Stimulated activated naive B cell treated with anti-CD40 and anti-IgM and Interleukin-4, amounts not matched to agents 10 μg/mL and 1 μg/mL and 100 μg/mL, for 72 hours (primary cell): ENCODE results near the gene DKK2.

ENCODE experiments used
- ATAC-seq, 2 donors: fragments of 150-1000 bp; cut with Tn5 transposase; replicated peaks; 2 replicates each; pipeline ENCODE4 v1.10.0; 2021; ENCODE audit warnings: moderate library complexity in 1 of 2
- DNase-seq: peaks from one replicate; pipeline ENCODE4 v3.0.0; 2021
- H3K27ac Mint-ChIP-seq: one replicate; pipeline ENCODE4 v1.8.0; 2022; ENCODE audit warnings: mild to moderate bottlenecking, mixed read lengths
- H3K27me3 Mint-ChIP-seq, 2 donors: one replicate each; pipeline ENCODE4 v1.8.0; 2022; ENCODE audit warnings: mixed read lengths in 2 of 2
- H3K36me3 Mint-ChIP-seq, 2 donors: one replicate each; pipeline ENCODE4 v1.8.0; 2022; ENCODE audit warnings: mixed read lengths in 2 of 2, mild to moderate bottlenecking in 1 of 2
- H3K4me1 Mint-ChIP-seq, 2 donors: one replicate each; pipeline ENCODE4 v1.8.0; 2022; ENCODE audit warnings: mixed read lengths in 2 of 2, mild to moderate bottlenecking in 1 of 2
- H3K4me3 Mint-ChIP-seq, 2 donors: one replicate each; pipeline ENCODE4 v1.8.0; 2022; ENCODE audit warnings: mild to moderate bottlenecking in 2 of 2, mixed read lengths in 2 of 2, moderate library complexity in 1 of 2
- H3K9me3 Mint-ChIP-seq, 2 donors: one replicate each; pipeline ENCODE4 v1.8.0; 2022; ENCODE audit warnings: mixed read lengths in 2 of 2, mild to moderate bottlenecking in 1 of 2

Gene DKK2

GRCh38 chr4:107035819-107036583 is at the start of gene DKK2:
TSS of gene DKK2 (minus strand) at chr4:107036313. CDS start at chr4:107035591, 722 bp downstream.
- H3K4me1 Mint-ChIP-seq, result peaks cover 17 to 30% of the 10 kb centered on the region in 2 donors
- peak within 1 kb of the TSS; percentile 68 for H3K27ac Mint-ChIP-seq
- peak within 1 kb of the TSS; percentile 44 to 78 for H3K4me3 Mint-ChIP-seq
- H3K27me3 Mint-ChIP-seq, result peaks cover 45 to 57% of the 10 kb centered on the region in 2 donors
- DNase-seq (no peak), ATAC-seq (no peak)
- H3K36me3 Mint-ChIP-seq, result no peaks in the 10 kb centered on the region
- no peaks in the 10 kb centered on the region for H3K9me3 Mint-ChIP-seq

- Mint-ChIP-seq H3K4me3 (no peak overlapping the region), H3K27ac (no peak overlapping the region), H3K36me3 (peaks cover 0 to 2% of the 10 kb centered on the region in 2 donors)
Measured at GRCh38 chr4:107077192-107077591, 41.1 kb upstream of the DKK2 start.

DNA sequence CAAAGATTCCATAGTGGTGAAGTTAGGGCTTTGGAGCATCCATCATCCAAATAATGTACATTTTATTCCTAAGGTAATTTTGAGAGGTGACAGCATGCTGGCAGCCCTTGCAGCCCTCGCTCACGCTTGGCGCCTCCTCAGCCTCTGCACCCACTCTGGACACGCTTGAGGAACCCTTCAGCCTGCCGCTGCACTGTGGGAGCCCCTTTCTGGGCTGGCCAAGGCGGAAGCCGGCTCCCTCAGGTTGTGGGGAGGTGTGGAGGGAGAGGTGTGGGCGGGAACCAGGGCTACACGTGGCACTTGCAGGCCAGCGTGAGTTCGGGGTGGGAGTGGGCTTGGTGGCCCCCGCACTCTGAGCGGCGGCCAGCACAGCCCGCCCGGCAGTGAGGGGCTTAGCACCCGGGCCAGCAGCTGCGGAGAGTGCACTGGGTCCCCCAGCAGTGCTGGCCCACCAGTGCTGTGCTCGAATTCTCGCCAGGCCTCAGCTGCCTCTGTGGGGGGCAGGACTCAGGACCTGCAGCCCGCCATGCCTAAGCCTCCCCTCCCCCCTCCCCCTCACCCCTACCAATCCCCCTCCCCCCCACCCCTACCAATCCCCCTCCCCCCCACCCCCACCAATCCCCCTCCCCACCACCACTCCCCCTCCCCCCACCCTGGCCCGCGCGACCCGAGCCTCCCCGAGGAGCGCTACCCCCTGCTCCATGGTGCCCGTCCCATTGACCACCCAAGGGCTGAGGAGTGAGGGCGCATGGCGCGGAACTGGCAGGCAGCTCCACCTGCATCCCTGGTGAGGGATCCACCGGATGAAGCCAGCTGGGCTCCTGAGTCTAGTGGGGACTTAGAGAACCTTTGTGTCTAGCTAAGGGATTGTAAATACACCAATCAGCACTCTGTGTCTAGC is 37.0 kb upstream of the DKK2 start:
- ATAC-seq (no peak), DNase-seq (no peak)
- H3K27me3 Mint-ChIP-seq, result no peaks in the 10 kb centered on the region
- no peaks in the 10 kb centered on the region for H3K4me1 Mint-ChIP-seq
- H3K9me3 Mint-ChIP-seq, result peaks cover 0 to 3% of the 10 kb centered on the region in 2 donors
- no peaks in the 10 kb centered on the region for H3K36me3 Mint-ChIP-seq
- H3K27ac Mint-ChIP-seq, result no peak overlapping the region
- H3K4me3 Mint-ChIP-seq, result no peak overlapping the region

More at GRCh38 chr4:107077192-107077591, 41.1 kb upstream of the DKK2 start:
- H3K9me3 Mint-ChIP-seq, result peaks cover 9% of the 10 kb centered on the region in 2 donors
- H3K4me1 Mint-ChIP-seq, result no peaks in the 10 kb centered on the region
- no peak for ATAC-seq
- no peak for DNase-seq
- H3K27me3 Mint-ChIP-seq, result no peaks in the 10 kb centered on the region

DNA sequence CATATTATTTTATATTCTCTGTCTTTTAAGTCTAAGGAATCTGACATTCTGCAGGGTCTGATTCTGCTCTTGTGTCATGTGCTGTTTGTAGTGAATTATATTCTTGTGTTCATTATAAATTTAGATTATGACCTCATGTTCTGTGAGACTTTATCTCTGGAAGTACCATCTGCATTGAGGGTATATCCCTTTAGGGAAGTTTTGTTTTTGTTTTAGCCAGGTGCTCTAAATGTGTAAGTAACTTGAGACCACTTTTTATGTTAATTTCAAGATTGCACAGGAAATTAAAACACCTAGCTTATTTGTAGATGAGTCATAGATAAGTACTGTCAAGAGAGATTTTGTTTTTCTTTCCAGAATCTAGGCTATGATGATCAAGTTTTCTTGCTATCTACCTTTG is 35.0 kb upstream of the DKK2 start:
- Mint-ChIP-seq H3K27ac (no peak overlapping the region), H3K4me1 (no peaks in the 10 kb centered on the region), H3K27me3 (no peaks in the 10 kb centered on the region), H3K4me3 (no peak overlapping the region), H3K36me3 (no peaks in the 10 kb centered on the region), H3K9me3 (peaks cover 0 to 3% of the 10 kb centered on the region in 2 donors)
- no peak for ATAC-seq
- no peak for DNase-seq

DNA sequence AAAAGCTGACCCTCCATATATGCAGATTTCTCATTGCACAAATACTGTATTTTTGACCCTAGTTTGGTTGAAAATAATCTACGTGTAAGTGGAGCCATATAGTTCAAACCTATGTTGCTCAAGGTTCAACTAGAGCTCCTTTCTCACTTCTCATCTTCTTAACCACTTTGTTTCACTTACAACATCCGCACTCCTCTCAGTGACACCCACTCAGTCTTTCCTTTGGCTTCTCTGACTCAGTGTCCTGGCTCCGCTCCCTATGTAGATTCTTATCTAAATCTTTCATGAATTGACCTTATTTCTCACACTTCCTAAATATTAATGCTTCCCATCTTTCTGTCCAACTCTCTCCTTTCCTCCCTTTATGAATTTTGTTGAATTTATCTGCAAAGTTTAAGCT is 32.9 kb upstream of the DKK2 start:
- Mint-ChIP-seq H3K27ac (no peak overlapping the region), H3K9me3 (peaks cover 0 to under 1% of the 10 kb centered on the region in 2 donors), H3K4me1 (no peaks in the 10 kb centered on the region), H3K27me3 (no peaks in the 10 kb centered on the region), H3K36me3 (no peaks in the 10 kb centered on the region), H3K4me3 (no peak overlapping the region)
- DNase-seq (no peak), ATAC-seq (no peak)

DNA sequence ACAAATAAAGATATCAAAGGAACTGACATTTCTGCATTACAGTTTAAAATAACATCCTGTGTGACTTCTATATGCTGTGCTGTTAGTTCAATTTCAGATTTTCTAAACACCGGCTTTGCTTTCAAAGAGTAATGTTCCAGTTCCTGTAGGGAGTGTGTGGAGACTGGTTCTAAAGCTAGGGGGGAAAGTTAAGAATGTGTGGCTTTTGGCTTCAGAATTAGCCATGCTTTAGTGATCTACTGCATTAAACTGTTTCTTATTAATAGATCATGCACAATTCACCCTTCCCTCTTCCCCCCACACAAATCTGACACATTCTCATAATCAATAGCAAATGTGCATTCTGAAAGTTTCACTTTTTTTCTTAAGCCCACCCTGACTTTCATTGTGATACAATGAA is 32.0 kb upstream of the DKK2 start:
- no peaks in the 10 kb centered on the region for H3K4me1 Mint-ChIP-seq
- no peaks in the 10 kb centered on the region for H3K9me3 Mint-ChIP-seq
- ATAC-seq (no peak), DNase-seq (no peak)
- H3K27me3 Mint-ChIP-seq, result no peaks in the 10 kb centered on the region
- no peaks in the 10 kb centered on the region for H3K36me3 Mint-ChIP-seq
- H3K27ac Mint-ChIP-seq, result no peak overlapping the region
- H3K4me3 Mint-ChIP-seq, result no peak overlapping the region

- H3K27me3 Mint-ChIP-seq, result no peaks in the 10 kb centered on the region
- no peaks in the 10 kb centered on the region for H3K4me1 Mint-ChIP-seq
- H3K4me3 Mint-ChIP-seq, result no peak overlapping the region
- DNase-seq (no peak), ATAC-seq (no peak)
- H3K36me3 Mint-ChIP-seq, result no peaks in the 10 kb centered on the region
- no peak overlapping the region for H3K27ac Mint-ChIP-seq
- no peaks in the 10 kb centered on the region for H3K9me3 Mint-ChIP-seq
Measured at GRCh38 chr4:107066621-107067020, 30.5 kb upstream of the DKK2 start.

DNA sequence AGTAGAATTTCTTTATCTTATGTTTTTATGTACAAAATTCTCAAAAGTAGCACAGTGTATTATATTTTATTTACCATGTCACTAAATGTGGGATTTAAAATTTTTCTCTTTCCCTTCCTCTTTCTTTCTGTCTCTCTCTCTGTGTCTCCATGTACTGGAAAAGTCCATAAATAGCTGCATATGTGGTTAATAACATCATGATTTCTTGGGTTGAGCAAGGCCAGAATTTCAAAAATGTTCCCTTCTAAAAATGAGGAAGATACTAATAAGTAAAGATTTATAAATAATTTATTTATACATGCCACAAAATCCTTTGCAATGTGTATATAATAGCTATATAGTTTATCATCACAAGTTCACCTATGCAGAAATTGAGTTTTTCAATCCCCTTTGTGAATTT is 29.1 kb upstream of the DKK2 start:
- H3K4me1 Mint-ChIP-seq, result no peaks in the 10 kb centered on the region
- no peak overlapping the region for H3K4me3 Mint-ChIP-seq
- no peaks in the 10 kb centered on the region for H3K9me3 Mint-ChIP-seq
- DNase-seq, result no peak
- no peaks in the 10 kb centered on the region for H3K36me3 Mint-ChIP-seq
- ATAC-seq, result no peak
- H3K27me3 Mint-ChIP-seq, result no peaks in the 10 kb centered on the region
- H3K27ac Mint-ChIP-seq, result no peak overlapping the region

- H3K36me3 Mint-ChIP-seq, result no peaks in the 10 kb centered on the region
- no peak overlapping the region for H3K4me3 Mint-ChIP-seq
- H3K9me3 Mint-ChIP-seq, result no peaks in the 10 kb centered on the region
- no peaks in the 10 kb centered on the region for H3K27me3 Mint-ChIP-seq
- DNase-seq (no peak), ATAC-seq (no peak)
- no peak overlapping the region for H3K27ac Mint-ChIP-seq
- H3K4me1 Mint-ChIP-seq, result no peaks in the 10 kb centered on the region
Measured at GRCh38 chr4:107060388-107060787, 24.3 kb upstream of the DKK2 start.

- H3K9me3 Mint-ChIP-seq, result no peaks in the 10 kb centered on the region
- DNase-seq (no peak), ATAC-seq (no peak)
Measured at GRCh38 chr4:107058828-107059227, 22.7 kb upstream of the DKK2 start.

GRCh38 chr4:107050525-107051135 is 14.5 kb upstream of the DKK2 start:
- Mint-ChIP-seq H3K36me3 (no peaks in the 10 kb centered on the region), H3K27ac (no peak overlapping the region), H3K4me1 (no peaks in the 10 kb centered on the region), H3K4me3 (no peak overlapping the region), H3K27me3 (no peaks in the 10 kb centered on the region), H3K9me3 (peaks cover 1 to 2% of the 10 kb centered on the region in 2 donors)
- DNase-seq (no peak), ATAC-seq (no peak)

More at GRCh38 chr4:107058828-107059227, 22.7 kb upstream of the DKK2 start:
- H3K27me3 Mint-ChIP-seq, result no peaks in the 10 kb centered on the region
- H3K27ac Mint-ChIP-seq, result no peak overlapping the region
- H3K4me3 Mint-ChIP-seq, result no peak overlapping the region
- no peaks in the 10 kb centered on the region for H3K36me3 Mint-ChIP-seq
- H3K4me1 Mint-ChIP-seq, result no peaks in the 10 kb centered on the region

DNA sequence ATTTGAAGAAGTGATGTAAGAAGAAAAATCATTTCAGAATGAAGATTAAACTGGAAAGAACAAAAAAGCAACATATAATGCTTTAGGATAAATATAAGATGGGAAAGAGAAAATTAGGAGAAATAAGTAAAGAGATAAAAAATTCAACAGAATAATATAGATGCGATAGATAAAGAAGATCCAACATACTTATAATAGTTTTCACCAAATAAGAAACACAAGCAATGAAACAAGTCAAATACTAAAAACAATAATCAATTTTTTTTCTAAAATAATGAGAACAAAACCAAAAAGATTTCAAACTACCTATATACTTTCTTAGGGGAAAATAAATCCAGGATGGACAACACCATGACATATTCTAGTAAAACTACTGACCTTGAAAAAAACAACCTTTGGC is 10.1 kb upstream of the DKK2 start:
- Mint-ChIP-seq H3K4me1 (no peaks in the 10 kb centered on the region), H3K27me3 (peaks cover 0 to 4% of the 10 kb centered on the region in 2 donors), H3K4me3 (no peak overlapping the region), H3K36me3 (no peaks in the 10 kb centered on the region), H3K9me3 (peaks cover 2 to 3% of the 10 kb centered on the region in 2 donors), H3K27ac (no peak overlapping the region)
- DNase-seq (no peak), ATAC-seq (no peak)

DNA sequence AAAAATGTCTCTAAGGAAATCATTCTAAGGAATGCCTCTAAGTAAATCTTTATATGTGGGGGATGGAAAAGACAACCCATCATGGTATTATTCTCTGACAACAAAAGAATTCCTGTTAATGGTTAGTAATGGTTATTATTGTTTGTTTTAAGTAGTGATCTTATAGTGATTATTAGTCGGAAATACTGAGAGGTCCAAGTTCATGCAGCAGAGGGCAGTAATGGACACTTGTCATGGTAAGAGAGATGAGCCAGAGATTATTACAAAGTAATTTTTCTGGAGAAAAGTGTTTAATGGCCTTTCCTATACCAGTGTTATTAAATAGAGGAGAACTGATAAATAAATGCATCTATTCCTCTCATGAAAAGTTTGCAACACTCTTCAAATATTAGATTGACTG is 8.1 kb upstream of the DKK2 start:
- Mint-ChIP-seq H3K4me3 (no peak overlapping the region), H3K27ac (no peak overlapping the region), H3K36me3 (no peaks in the 10 kb centered on the region), H3K27me3 (peaks cover 0 to 4% of the 10 kb centered on the region in 2 donors), H3K9me3 (peaks cover 2 to 3% of the 10 kb centered on the region in 2 donors), H3K4me1 (no peaks in the 10 kb centered on the region)
- DNase-seq, result no peak
- ATAC-seq, result no peak

DNA sequence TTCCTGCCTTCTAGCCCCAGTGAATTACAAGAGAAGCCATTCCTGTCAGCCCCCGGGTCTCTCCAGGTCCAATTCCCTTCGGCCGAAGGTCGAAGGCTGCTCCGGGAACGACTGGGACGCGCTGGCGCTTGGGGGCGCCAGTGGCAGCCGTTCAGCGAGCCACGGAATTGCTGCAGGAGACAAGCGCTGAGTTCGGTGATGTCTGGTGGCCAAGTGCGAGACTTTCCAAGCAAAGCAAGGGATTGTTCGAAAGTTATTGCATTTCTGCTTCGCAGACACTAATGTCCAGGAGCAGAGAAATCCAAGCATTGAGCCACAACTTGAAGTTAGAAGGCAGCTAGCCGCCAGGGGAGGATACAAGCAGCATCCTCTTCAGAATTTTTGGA is 1.1 kb upstream of the DKK2 start:
- H3K27me3 Mint-ChIP-seq, result peaks cover 45 to 57% of the 10 kb centered on the region in 2 donors

More for the DNA sequence above, 1.1 kb upstream of the DKK2 start:
- Mint-ChIP-seq H3K4me1 (peaks cover 17 to 30% of the 10 kb centered on the region in 2 donors), H3K4me3 (no peak overlapping the region), H3K27ac (no peak overlapping the region), H3K36me3 (no peaks in the 10 kb centered on the region), H3K9me3 (no peaks in the 10 kb centered on the region)
- ATAC-seq (no peak), DNase-seq (no peak)
